Measurements from ENCODE around the gene ALG1L2.
"Not testable (repeated sequence)": the region's sequence is repeated elsewhere in the genome, so short reads cannot be mapped to it uniquely, and the experiment has no call there.

Gene ALG1L2

DNA sequence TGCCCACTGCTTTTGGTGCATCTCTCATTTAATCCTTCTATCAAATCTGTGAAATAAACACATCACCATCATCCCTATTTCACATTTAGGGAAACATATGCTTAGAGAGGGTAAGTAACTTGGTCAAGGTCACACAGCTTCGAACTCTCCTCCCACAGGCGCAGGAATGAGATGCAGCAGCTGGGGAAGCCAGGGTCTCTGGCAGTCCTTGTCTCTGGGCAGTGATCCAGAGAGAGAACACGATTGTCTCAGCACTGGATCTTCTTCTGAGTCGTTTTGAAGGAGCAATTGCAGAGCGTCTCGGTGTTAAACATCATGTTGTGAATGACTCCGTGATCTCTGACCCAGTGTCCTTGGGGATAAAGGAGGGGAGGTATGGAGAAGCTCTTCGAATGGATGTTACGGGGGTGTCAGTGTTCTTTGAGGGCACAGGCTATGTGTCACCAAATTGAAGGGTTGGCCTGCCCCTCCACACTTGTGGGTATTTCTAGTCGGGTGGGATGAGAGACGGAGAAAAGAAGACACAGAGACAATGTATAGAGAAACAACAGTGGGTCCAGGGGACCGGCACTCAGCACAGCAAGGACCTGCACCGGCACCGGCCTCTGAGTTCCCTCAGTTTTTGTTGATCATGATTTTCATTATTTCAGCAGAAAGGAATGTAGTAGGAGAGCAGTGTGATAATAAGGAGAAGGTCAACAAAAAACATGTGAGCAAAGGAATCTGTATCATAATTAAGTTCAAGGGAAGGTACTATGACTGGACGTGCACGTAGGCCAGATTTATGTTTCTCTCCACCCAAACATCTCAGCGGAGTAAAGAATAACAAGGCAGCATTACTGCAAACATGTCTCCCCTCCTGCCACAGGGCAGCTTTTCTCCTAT lies 41.5 kb downstream of the ALG1L2 start:
- DNase-seq (ENCODE audit: low spot score) = not testable (repeated sequence)

DNA sequence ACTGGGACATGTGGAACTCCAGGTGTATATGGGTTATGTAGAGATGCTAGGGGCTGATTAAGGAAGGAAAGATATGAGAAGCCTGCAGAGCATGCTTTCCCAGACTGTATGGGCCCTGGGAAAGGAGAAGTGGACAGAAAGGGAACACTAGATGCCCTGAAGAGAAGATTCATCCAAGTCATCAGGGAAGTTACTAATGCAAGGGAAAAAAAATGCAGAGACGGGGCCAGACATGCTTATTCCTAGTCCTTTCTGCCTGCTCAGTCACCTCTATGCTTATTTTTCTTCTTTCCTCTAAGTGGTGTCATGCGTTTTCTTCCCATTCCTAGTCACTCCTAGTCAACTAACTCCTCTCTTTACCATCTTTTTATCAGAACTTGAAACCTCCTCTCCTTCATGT lies 43.8 kb downstream of the ALG1L2 start:
- DNase-seq (ENCODE audit: low spot score) = not testable (repeated sequence)

DNA sequence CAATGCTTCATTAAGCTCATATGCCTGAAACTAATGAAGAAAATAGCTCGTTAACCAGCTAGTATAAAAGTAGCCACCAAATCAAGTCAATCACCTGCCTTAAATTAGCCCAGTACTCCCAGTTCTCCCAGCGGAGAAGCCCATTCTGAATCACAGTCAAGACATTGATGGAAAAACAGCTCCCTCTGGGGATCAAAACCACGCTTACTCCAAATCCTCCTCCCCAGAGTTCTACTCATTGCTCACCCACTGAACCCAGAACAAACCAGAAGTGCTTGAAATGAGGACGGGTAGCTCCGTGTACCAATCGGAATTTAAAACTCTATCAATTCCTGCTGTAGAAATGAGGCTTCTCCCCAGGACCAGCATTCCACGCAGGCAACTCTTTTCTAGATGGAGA lies 54.7 kb downstream of the ALG1L2 start:
- DNase-seq (ENCODE audit: low spot score) = not testable (repeated sequence)

DNA sequence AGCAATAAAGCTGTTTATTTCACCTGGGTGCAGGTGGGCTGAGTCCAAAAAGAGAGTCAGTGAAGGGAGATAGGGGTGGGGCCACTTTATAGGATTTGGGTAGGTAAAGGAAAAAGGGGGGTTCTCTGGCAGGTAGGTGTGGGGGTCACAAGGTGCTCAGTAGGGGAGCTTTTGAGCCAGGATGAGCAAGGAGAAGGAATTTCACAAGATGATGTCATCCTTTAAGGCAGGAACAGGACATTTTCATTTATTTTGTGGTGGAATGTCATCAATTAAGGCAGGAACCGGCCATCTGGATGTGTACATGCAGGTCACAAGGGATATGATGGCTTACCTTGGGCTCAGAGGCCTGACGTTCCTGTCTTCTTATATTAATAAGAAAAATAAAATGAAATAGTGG lies 56.1 kb downstream of the ALG1L2 start:
- DNase-seq (ENCODE audit: low spot score) = not testable (repeated sequence)

DNA sequence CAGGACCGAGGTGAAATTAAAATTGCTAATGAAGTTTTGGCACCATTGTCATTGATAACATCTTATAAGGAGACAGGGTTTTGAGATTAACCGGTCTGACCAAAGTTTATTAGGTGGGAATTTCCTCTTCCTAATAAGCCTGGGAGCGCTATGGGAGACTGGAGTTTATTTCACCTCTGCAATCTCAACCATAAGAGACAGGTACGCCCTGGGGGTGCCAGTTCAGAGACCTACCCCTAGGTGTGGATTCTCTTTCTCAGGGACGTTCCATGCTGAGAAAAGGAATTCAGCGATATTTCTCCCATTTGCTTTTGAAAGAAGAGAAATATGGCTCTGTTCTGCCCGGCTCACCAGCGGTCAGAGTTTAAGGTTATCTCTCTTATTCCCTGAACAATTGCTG lies 57.4 kb downstream of the ALG1L2 start:
- not testable (repeated sequence) for DNase-seq (ENCODE audit: low spot score)

DNA sequence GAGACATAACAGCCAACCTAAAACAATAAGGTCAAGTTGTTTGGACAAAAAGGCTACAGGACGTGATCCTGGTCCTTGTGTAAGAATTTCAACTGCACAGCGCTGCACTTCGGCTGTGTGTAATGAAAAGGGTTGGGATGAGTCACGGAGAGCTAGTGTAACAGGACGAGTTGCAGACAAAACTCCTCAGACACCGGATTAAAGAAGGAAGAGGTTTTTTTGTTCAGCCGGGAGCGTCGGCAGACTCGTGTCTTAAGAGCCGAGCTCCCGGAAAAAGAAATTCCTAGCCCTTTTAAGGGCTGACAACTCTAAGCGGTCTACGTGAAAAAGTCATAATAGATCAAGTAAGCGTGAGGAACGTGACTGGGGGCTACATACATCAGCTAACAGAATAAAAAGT lies 59.1 kb downstream of the ALG1L2 start:
- DNase-seq (ENCODE audit: low spot score) = not testable (repeated sequence)

DNA sequence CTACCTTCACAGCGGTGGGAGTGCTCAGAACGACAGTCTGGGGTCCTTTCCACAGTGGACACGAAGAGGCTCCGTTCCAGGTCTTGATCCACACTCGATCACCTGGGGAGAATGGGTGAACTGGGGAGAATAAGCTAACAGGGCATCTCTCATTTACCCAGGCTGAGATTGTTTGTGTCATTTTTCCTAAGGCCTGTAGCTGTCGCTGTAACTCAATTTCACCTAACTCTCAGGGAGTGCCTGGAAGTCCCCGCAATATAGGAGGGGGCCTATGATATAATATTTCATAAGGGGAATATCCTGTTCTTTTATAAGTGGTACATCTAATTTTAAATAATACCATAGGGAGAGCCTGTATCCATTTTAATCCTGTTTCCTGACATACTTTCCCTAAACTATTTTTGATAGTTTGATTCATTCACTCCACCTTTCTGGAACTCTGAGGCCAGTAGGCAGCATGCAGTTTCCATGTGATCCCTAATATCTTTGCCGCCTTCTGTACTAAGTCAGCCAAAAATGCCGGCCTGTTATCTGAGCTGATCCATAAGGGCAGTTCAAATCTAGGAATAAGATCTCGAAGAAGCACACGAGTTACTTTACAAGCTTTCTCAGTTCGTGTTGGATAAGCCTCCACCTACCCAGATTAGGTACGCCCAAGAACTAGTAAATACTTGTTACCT lies 62.2 kb downstream of the ALG1L2 start:
- not testable (repeated sequence) for DNase-seq (ENCODE audit: low spot score)

DNA sequence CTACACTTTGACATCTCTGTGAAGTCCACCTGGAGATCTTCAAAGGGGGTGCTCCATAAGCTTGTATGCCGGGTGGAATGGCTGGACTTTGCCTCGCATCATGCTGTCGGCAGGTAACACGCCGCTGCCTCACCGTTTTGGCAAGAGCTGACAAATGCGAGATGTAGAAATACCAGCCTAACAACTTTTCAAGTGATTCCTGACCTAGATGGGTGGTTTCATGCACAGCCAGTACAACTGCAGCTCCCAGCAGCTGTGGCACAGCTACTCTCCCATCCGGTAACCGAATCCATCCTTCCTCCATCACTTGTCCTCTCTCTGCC lies 62.7 kb downstream of the ALG1L2 start:
- DNase-seq (ENCODE audit: low spot score) = not testable (repeated sequence)

DNA sequence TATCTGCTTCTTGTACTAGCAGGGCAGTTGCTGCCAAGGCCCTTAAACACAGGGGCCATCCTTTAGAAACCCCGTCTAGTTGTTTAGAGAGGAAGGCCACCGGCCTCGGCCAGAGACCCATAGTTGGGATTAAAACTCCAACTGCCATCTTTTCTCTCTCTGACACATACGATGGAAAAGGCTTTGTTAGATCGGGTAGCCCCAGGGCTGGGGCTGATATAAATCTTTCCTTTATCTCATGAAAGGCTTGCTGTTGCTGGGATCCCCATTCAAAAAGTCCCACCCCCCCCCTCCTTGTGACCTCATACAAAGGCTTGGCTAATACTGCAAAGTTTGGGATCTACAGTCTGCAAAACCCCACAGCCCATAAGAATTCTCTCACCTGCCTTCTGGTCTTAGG lies 63.8 kb downstream of the ALG1L2 start:
- DNase-seq (ENCODE audit: low spot score) = not testable (repeated sequence)

DNA sequence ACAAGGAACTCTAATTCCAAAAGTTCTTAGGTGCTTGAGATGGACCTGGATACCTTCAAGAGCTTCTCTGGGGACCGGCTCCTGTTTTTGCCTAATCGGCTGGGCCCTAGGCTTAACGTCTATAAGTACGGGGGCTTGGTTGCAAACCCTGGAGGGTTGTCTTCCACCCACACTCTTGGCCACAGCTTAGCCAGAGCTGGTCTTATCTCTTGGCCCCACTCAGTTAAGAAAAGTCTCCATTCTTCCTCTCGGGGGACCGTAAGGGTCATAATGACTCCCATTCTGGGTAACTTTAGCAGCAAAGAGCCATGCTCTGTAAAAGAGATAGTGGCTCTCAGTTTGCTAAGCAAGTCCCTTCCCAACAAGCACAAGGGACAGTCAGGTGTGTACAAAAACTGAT lies 64.8 kb downstream of the ALG1L2 start:
- not testable (repeated sequence) for DNase-seq (ENCODE audit: low spot score)
